ENCODE measurements around the gene MAP4. TPM values are rescaled to one million over a fixed set of nuclear protein-coding genes. Genes with fewer than 3 reads are reported as not detected.

Gene MAP4
- total RNA-seq, 4 donors from 2014 or later: 55.0 to 171 (median 89.3) TPM

GRCh38 chr3:47884603-47885002 lies 131.6 kb downstream of the MAP4 start:
- Histone ChIP-seq H3K27ac (no peak overlapping the region), H3K4me1 (no peaks in the 10 kb centered on the region), H3K9me3 (no peaks in the 10 kb centered on the region), H3K36me3 (peaks cover 0 to 13% (median 0%) of the 10 kb centered on the region in 3 donors), H3K4me3 (no peak overlapping the region), H3K27me3 (no peaks in the 10 kb centered on the region)
- no peak for TF ChIP-seq POLR2A (IDR thresholded peaks at IDR 0.05)
- no peak for TF ChIP-seq CTCF (IDR thresholded peaks at IDR 0.05)
- DNase-seq: no peak

- TF ChIP-seq POLR2A (IDR thresholded peaks at IDR 0.05): no peak
- peak in 2 of 6 experiments; percentile 5 to 13 for TF ChIP-seq CTCF (IDR thresholded peaks at IDR 0.05)
- H3K4me1 ChIP-seq: no peaks in the 10 kb centered on the region
- H3K27me3 ChIP-seq: no peaks in the 10 kb centered on the region
- no peaks in the 10 kb centered on the region for H3K9me3 ChIP-seq
- no peak overlapping the region for H3K27ac ChIP-seq
- peaks cover 0 to 7% (median 0%) of the 10 kb centered on the region in 3 donors for H3K36me3 ChIP-seq
- DNase-seq: no peak
- H3K4me3 ChIP-seq: no peak overlapping the region
Observed at GRCh38 chr3:47882338-47882737, 133.9 kb downstream of the MAP4 start.

- Histone ChIP-seq H3K27ac (no peak overlapping the region), H3K4me3 (no peak overlapping the region), H3K4me1 (no peaks in the 10 kb centered on the region), H3K9me3 (no peaks in the 10 kb centered on the region), H3K36me3 (peaks cover 0 to 33% (median 0%) of the 10 kb centered on the region in 3 donors), H3K27me3 (no peaks in the 10 kb centered on the region)
- no peak for DNase-seq
- no peak for TF ChIP-seq POLR2A (IDR thresholded peaks at IDR 0.05)
Observed at GRCh38 chr3:47877719-47878118, 138.5 kb downstream of the MAP4 start.

GRCh38 chr3:47877290-47877689 lies 138.9 kb downstream of the MAP4 start:
- Histone ChIP-seq H3K27me3 (no peaks in the 10 kb centered on the region), H3K36me3 (peaks cover 0 to 37% (median 0%) of the 10 kb centered on the region in 3 donors), H3K9me3 (no peaks in the 10 kb centered on the region), H3K27ac (no peak overlapping the region), H3K4me1 (no peaks in the 10 kb centered on the region), H3K4me3 (no peak overlapping the region)
- no peak for DNase-seq
- no peak for TF ChIP-seq CTCF (IDR thresholded peaks at IDR 0.05)
- TF ChIP-seq POLR2A (IDR thresholded peaks at IDR 0.05): no peak

GRCh38 chr3:47874913-47875312 lies 141.3 kb downstream of the MAP4 start:
- Histone ChIP-seq H3K4me3 (no peak overlapping the region), H3K4me1 (no peaks in the 10 kb centered on the region), H3K27me3 (no peaks in the 10 kb centered on the region), H3K36me3 (peaks cover 0 to 61% (median 0%) of the 10 kb centered on the region in 3 donors), H3K27ac (no peak overlapping the region), H3K9me3 (no peaks in the 10 kb centered on the region)
- DNase-seq: no peak
- TF ChIP-seq CTCF (IDR thresholded peaks at IDR 0.05): no peak
- TF ChIP-seq POLR2A (IDR thresholded peaks at IDR 0.05): no peak

GRCh38 chr3:47874438-47874837 lies 141.8 kb downstream of the MAP4 start:
- Histone ChIP-seq H3K4me3 (no peak overlapping the region), H3K4me1 (no peaks in the 10 kb centered on the region), H3K27me3 (no peaks in the 10 kb centered on the region), H3K9me3 (no peaks in the 10 kb centered on the region), H3K27ac (no peak overlapping the region), H3K36me3 (peaks cover 0 to 66% (median 0%) of the 10 kb centered on the region in 3 donors)
- TF ChIP-seq POLR2A (IDR thresholded peaks at IDR 0.05) (no peak), CTCF (IDR thresholded peaks at IDR 0.05) (no peak)
- no peak for DNase-seq

Measured in Peyer's patch (tissue), 4 donors.